ENCODE results near the gene DNAJC13.

DNAJC13 gene

DNA sequence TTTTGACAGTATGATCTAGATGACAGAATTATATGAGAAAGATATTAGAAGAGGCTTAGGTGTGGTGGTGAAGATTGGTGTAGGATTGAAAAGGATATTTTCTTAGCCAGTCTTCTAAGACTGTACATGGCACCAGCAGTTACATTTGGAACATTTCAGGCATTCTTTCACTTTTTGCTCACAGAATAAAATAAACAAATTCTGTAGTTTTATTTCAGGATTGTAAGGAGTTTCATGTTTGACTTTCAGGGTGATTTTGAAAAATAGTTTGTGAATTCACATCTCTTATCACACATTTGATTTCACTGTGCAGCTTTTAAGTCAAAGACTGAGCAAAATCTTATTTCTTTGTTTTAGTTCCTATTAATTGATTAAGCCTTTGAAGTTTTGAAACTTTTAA lies 27.1 kb downstream of the DNAJC13 start:
- peaks cover 17% of the 10 kb centered on the region for H3K4me1 ChIP-seq (ENCODE audit: control insufficient read depth, low read length)
- H3K27me3 ChIP-seq (ENCODE audit: control insufficient read depth, low read length) = no peaks in the 10 kb centered on the region
- H3K4me2 ChIP-seq (ENCODE audit: low read length) = no peak overlapping the region
- H3F3A ChIP-seq (ENCODE audit: control insufficient read depth, insufficient read depth) = no peaks in the 10 kb centered on the region
- H3K79me2 ChIP-seq (ENCODE audit: control insufficient read depth, low read length) = no peaks in the 10 kb centered on the region
- no peaks in the 10 kb centered on the region for H3K9me2 ChIP-seq (replicated peaks; ENCODE audit: control insufficient read depth, low read length)
- H3K9me3 ChIP-seq (ENCODE audit: control insufficient read depth, insufficient read depth, low read length) = no peaks in the 10 kb centered on the region
- H3K27ac ChIP-seq (ENCODE audit: low read depth, low read length) = no peak overlapping the region
- no peaks in the 10 kb centered on the region for H4K20me1 ChIP-seq (ENCODE audit: control insufficient read depth, insufficient read depth, low read depth, low read length)
- TF ChIP-seq EZH2phosphoT487 (IDR thresholded peaks at IDR 0.05; ENCODE audit: borderline replicate concordance, low read length) = no peak
- TF ChIP-seq, protein P1, sequence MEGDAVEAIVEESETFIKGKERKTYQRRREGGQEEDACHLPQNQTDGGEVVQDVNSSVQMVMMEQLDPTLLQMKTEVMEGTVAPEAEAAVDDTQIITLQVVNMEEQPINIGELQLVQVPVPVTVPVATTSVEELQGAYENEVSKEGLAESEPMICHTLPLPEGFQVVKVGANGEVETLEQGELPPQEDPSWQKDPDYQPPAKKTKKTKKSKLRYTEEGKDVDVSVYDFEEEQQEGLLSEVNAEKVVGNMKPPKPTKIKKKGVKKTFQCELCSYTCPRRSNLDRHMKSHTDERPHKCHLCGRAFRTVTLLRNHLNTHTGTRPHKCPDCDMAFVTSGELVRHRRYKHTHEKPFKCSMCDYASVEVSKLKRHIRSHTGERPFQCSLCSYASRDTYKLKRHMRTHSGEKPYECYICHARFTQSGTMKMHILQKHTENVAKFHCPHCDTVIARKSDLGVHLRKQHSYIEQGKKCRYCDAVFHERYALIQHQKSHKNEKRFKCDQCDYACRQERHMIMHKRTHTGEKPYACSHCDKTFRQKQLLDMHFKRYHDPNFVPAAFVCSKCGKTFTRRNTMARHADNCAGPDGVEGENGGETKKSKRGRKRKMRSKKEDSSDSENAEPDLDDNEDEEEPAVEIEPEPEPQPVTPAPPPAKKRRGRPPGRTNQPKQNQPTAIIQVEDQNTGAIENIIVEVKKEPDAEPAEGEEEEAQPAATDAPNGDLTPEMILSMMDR (IDR thresholded peaks at IDR 0.05; ENCODE audit: low read depth, low read length, poor library complexity, severe bottlenecking) = no peak
- peaks cover 15% of the 10 kb centered on the region for H3K36me3 ChIP-seq (ENCODE audit: control insufficient read depth, low read length)
- no peak overlapping the region for H3K4me3 ChIP-seq (ENCODE audit: low read length)

DNA sequence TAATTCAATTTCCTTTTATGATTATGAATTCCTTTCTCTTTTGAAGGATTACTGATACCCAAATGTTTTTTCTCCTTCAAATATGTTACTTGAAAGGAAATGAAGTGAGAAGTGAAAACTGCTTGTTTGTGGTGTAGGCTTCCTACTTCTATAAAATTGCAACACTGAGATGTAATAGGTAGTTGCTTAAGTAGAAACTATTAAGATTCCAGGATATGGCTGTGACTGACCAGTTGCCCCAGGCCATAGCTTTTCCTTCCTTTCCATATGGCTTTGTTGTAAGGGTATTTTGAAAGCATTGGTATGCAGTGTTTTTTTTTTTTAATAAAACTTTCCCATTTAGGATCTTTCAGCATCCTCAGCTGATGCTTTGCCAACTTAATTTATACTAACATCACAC lies 28.5 kb downstream of the DNAJC13 start:
- H3F3A ChIP-seq (ENCODE audit: control insufficient read depth, insufficient read depth) = no peaks in the 10 kb centered on the region
- no peak for TF ChIP-seq EZH2phosphoT487 (IDR thresholded peaks at IDR 0.05; ENCODE audit: borderline replicate concordance, low read length)
- TF ChIP-seq, protein P1 (IDR thresholded peaks at IDR 0.05; ENCODE audit: low read depth, low read length, poor library complexity, severe bottlenecking) = no peak
- H3K79me2 ChIP-seq (ENCODE audit: control insufficient read depth, low read length) = no peaks in the 10 kb centered on the region
- peaks cover 13% of the 10 kb centered on the region for H3K36me3 ChIP-seq (ENCODE audit: control insufficient read depth, low read length)
- H3K4me3 ChIP-seq (ENCODE audit: low read length) = no peak overlapping the region
- no peak overlapping the region for H3K27ac ChIP-seq (ENCODE audit: low read depth, low read length)
- no peaks in the 10 kb centered on the region for H3K27me3 ChIP-seq (ENCODE audit: control insufficient read depth, low read length)
- no peaks in the 10 kb centered on the region for H3K9me2 ChIP-seq (replicated peaks; ENCODE audit: control insufficient read depth, low read length)
- H4K20me1 ChIP-seq (ENCODE audit: control insufficient read depth, insufficient read depth, low read depth, low read length) = no peaks in the 10 kb centered on the region
- peaks cover 26% of the 10 kb centered on the region for H3K4me1 ChIP-seq (ENCODE audit: control insufficient read depth, low read length)
- no peaks in the 10 kb centered on the region for H3K9me3 ChIP-seq (ENCODE audit: control insufficient read depth, insufficient read depth, low read length)
- no peak overlapping the region for H3K4me2 ChIP-seq (ENCODE audit: low read length)

DNA sequence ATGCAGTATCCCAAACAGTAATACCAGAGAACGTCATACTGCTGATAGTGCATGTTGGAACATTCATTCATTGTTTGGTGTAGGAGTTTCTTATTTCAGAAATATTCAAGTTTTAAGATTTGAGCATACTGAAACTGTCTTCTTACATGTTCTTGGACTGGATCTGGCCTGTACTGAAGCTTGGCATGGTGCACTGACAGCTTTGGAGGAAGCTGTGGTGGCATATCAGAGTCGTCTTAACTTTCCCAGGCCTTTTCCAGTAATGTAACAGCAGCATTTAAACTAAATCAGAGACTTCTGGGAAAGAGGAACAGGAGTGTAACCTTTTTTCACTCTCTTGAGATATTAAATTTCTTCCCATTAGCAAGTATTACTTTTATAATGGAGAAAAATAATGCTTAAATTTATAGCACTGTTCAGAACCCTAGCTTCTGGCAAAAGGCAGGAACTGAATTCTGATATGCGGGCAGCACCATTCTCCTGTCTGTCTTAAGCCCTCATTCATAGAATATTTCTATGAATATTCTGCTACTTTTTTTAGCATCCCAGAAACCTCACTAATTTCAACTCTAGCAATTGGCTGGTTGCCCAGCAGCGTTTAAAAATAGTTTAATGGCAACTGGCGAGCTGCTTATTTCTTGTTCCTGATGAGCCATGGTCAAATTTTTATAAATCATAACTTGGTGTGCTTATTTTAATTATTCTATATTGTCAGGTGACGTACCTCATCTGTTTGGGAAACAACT lies 31.1 kb downstream of the DNAJC13 start:
- Histone ChIP-seq H3K27me3 (ENCODE audit: control insufficient read depth, low read length) (no peaks in the 10 kb centered on the region), H3K9me3 (ENCODE audit: control insufficient read depth, insufficient read depth, low read length) (no peaks in the 10 kb centered on the region), H3F3A (ENCODE audit: control insufficient read depth, insufficient read depth) (no peaks in the 10 kb centered on the region), H3K4me1 (ENCODE audit: control insufficient read depth, low read length) (peaks cover 26% of the 10 kb centered on the region), H3K79me2 (ENCODE audit: control insufficient read depth, low read length) (no peaks in the 10 kb centered on the region), H3K9me2 (replicated peaks; ENCODE audit: control insufficient read depth, low read length) (no peaks in the 10 kb centered on the region), H3K27ac (ENCODE audit: low read depth, low read length) (no peak overlapping the region), H3K4me2 (ENCODE audit: low read length) (peak overlapping the region; percentile 10; the same call in 1 of the 2 replicates), H4K20me1 (ENCODE audit: control insufficient read depth, insufficient read depth, low read depth, low read length) (no peaks in the 10 kb centered on the region), H3K36me3 (ENCODE audit: control insufficient read depth, low read length) (peaks cover 34% of the 10 kb centered on the region), H3K4me3 (ENCODE audit: low read length) (no peak overlapping the region)
- TF ChIP-seq EZH2phosphoT487 (IDR thresholded peaks at IDR 0.05; ENCODE audit: borderline replicate concordance, low read length) = no peak
- TF ChIP-seq, protein P1 (IDR thresholded peaks at IDR 0.05; ENCODE audit: low read depth, low read length, poor library complexity, severe bottlenecking) = no peak
